Vagina (tissue), 2 donors: ENCODE results near the gene RABGGTA.

Experiments used
- POLR2A ChIP-seq, 2 donors: fragments of 450-650 bp; IDR thresholded peaks; one replicate each; pipeline ENCODE4 v1.6.1; 2017; ENCODE audit warnings: antibody characterized with exemption in 2 of 2, mild to moderate bottlenecking in 2 of 2, moderate library complexity in 2 of 2
- POLR2AphosphoS5 ChIP-seq, 2 donors: sonication (generic); formaldehyde crosslinking; IDR thresholded peaks; one replicate each; pipeline ENCODE4 v1.9.0; 2017; ENCODE audit warnings: antibody characterized with exemption in 2 of 2, mild to moderate bottlenecking in 2 of 2, low read depth in 1 of 2; ENCODE audit not compliant: insufficient read depth in 1 of 2
- TF ChIP-seq, protein P1 (sequence below), 3 experiments: fragments of 450-650 bp in 2 of 3; fragments of 200-600 bp in 1 of 3; sonication (generic) in 1 of 3; IDR thresholded peaks; one replicate each; pipeline ENCODE4 v1.5.1; 2017 to 2019; ENCODE audit warnings: antibody characterized with exemption in 3 of 3, mild to moderate bottlenecking in 2 of 3, moderate library complexity in 2 of 3

DNA sequence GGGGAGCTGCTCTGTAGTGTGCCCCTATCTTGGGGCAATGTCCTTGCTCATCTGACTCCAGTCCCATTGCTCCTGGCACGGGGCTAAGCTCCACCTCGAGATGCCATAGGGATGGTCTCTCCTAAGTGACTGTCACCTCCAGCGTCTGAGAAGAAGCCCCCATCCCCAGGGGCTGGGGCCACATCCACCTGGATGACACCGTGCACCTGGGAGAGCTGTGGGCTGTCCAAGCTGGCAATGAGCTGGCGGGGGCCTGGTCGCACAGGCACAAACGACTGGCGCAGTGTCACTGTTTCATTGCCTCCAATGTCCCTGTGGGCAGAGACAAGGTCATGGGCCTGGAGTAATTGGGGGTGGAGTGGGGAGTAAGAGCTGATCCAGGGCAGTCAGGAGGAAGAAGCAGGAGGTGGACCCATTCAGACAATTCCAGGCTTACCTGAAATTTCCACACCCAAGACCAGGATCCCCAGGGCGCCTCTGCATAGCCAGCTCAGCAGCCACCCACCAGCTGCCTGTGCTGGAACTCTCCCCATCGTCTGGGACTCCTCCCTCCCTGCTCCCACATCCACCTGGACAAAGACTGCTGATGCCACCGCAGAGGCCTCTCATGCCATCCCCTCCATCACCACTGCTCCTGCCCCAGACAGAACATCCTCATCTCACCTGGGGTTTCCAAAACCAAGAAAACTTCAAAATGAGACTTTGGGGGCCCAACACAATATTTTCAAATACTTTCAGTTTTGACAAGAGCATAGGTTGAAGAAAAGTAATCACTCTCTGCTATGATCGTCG is 22.0 kb downstream of the RABGGTA start:
- TF ChIP-seq, protein P1, sequence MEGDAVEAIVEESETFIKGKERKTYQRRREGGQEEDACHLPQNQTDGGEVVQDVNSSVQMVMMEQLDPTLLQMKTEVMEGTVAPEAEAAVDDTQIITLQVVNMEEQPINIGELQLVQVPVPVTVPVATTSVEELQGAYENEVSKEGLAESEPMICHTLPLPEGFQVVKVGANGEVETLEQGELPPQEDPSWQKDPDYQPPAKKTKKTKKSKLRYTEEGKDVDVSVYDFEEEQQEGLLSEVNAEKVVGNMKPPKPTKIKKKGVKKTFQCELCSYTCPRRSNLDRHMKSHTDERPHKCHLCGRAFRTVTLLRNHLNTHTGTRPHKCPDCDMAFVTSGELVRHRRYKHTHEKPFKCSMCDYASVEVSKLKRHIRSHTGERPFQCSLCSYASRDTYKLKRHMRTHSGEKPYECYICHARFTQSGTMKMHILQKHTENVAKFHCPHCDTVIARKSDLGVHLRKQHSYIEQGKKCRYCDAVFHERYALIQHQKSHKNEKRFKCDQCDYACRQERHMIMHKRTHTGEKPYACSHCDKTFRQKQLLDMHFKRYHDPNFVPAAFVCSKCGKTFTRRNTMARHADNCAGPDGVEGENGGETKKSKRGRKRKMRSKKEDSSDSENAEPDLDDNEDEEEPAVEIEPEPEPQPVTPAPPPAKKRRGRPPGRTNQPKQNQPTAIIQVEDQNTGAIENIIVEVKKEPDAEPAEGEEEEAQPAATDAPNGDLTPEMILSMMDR (IDR thresholded peaks at IDR 0.05), result no peak
- no peak for TF ChIP-seq POLR2A (IDR thresholded peaks at IDR 0.05)
- no peak for TF ChIP-seq POLR2AphosphoS5 (IDR thresholded peaks at IDR 0.05; ENCODE audit: insufficient read depth in 1 of 2, low read depth in 1 of 2)
